ENCODE measurements around the gene KANSL1.

- TF ChIP-seq, protein P1, sequence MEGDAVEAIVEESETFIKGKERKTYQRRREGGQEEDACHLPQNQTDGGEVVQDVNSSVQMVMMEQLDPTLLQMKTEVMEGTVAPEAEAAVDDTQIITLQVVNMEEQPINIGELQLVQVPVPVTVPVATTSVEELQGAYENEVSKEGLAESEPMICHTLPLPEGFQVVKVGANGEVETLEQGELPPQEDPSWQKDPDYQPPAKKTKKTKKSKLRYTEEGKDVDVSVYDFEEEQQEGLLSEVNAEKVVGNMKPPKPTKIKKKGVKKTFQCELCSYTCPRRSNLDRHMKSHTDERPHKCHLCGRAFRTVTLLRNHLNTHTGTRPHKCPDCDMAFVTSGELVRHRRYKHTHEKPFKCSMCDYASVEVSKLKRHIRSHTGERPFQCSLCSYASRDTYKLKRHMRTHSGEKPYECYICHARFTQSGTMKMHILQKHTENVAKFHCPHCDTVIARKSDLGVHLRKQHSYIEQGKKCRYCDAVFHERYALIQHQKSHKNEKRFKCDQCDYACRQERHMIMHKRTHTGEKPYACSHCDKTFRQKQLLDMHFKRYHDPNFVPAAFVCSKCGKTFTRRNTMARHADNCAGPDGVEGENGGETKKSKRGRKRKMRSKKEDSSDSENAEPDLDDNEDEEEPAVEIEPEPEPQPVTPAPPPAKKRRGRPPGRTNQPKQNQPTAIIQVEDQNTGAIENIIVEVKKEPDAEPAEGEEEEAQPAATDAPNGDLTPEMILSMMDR (IDR thresholded peaks at IDR 0.05): no peak
- TF ChIP-seq CHD2 (IDR thresholded peaks at IDR 0.05; ENCODE audit: low read length, partially characterized antibody) (no peak), POLR2AphosphoS5 (IDR thresholded peaks at IDR 0.05; ENCODE audit: low read depth, low read length) (no peak), EZH2phosphoT487 (IDR thresholded peaks at IDR 0.05; ENCODE audit: borderline replicate concordance, low read depth) (no peak), NFIC (IDR thresholded peaks at IDR 0.05; ENCODE audit: borderline replicate concordance) (no peak), SIN3A (IDR thresholded peaks at IDR 0.05; ENCODE audit: borderline replicate concordance, low read depth, low read length) (no peak), NRF1 (IDR thresholded peaks at IDR 0.05; ENCODE audit: low read depth, low read length) (no peak), JUND (IDR thresholded peaks at IDR 0.05) (no peak), EP300 (IDR thresholded peaks at IDR 0.05; ENCODE audit: borderline replicate concordance in 1 of 2, low read depth in 1 of 2, low read length in 1 of 2) (no peak), FOXM1 (IDR thresholded peaks at IDR 0.05; ENCODE audit: low read depth) (no peak)
- TF ChIP-seq, protein P2, sequence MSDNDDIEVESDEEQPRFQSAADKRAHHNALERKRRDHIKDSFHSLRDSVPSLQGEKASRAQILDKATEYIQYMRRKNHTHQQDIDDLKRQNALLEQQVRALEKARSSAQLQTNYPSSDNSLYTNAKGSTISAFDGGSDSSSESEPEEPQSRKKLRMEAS (IDR thresholded peaks at IDR 0.05; ENCODE audit: low read depth): no peak
Measured at GRCh38 chr17:46047856-46048255, 145.4 kb downstream of the KANSL1 start.
